ENCODE data around the gene LTC4S. TPM values are rescaled to one million over a fixed set of nuclear protein-coding genes. Genes with fewer than 3 reads are reported as not detected.

The LTC4S gene
- total and polyA plus RNA-seq, 2 experiments from 2014 or later, result 1.6 to 3.7 TPM

DNA sequence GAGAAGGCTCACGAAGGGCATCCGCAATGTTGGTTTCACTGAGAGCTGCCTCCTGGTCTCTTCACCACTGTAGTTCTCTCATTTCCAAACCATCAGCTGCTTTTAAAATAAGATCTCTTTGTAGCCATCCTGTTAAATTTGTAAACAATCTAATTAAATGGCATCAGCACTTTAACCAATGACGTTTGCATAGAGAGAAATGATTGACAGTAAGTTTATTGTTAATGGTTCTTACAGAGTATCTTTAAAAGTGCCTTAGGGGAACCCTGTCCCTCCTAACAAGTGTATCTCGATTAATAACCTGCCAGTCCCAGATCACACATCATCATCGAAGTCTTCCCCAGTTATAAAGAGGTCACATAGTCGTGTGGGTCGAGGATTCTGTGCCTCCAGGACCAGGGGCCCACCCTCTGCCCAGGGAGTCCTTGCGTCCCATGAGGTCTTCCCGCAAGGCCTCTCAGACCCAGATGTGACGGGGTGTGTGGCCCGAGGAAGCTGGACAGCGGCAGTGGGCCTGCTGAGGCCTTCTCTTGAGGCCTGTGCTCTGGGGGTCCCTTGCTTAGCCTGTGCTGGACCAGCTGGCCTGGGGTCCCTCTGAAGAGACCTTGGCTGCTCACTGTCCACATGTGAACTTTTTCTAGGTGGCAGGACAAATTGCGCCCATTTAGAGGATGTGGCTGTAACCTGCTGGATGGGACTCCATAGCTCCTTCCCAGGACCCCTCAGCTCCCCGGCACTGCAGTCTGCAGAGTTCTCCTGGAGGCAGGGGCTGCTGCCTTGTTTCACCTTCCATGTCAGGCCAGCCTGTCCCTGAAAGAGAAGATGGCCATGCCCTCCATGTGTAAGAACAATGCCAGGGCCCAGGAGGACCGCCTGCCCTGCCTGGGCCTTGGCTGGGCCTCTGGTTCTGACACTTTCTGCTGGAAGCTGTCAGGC, 43.6 kb downstream of the LTC4S start:
- in situ Hi-C loops (cut with MboI), result no loop called here
- Histone ChIP-seq H4K20me1 (ENCODE audit: insufficient read depth) (no peaks in the 10 kb centered on the region), H3K9me2 (ENCODE audit: insufficient read depth) (no peaks in the 10 kb centered on the region), H3K4me1 (ENCODE audit: insufficient read depth) (no peaks in the 10 kb centered on the region), H3K9me3 (ENCODE audit: low read depth) (no peaks in the 10 kb centered on the region), H3K27ac (0 out of 2 replicates have a peak overlapping the region, but pooled peaks have one; percentile 24), H3K36me3 (ENCODE audit: low read depth) (peaks cover 42% of the 10 kb centered on the region), H2AFZ (no peak overlapping the region), H3K79me2 (ENCODE audit: insufficient read depth) (0 out of 2 replicates have a peak, but pooled peaks cover 9% of the 10 kb centered on the region), H3K27me3 (replicated peaks; ENCODE audit: insufficient read depth) (no peaks in the 10 kb centered on the region), H3K4me2 (ENCODE audit: unreplicated experiment) (no peak overlapping the region), H3K4me3 (no peak overlapping the region), H3F3A (ENCODE audit: insufficient read depth) (peaks cover 32% of the 10 kb centered on the region), H3K9ac (no peak overlapping the region)
- TF ChIP-seq EZH2phosphoT487 (IDR thresholded peaks at IDR 0.05; ENCODE audit: insufficient read depth, low read depth), result no peak
- no peak for TF ChIP-seq EZH2 (IDR thresholded peaks at IDR 0.05; ENCODE audit: insufficient read depth, poor library complexity, severe bottlenecking)
- DNase-seq, result no peak
- WGBS, 2 experiments (ENCODE audit: low coverage in 1 of 2, low lambda C conversion rate in 2 of 2, missing lambda C conversion rate in 2 of 2), result 85% methylated on average over 15 of the region's 15 CpGs

DNA sequence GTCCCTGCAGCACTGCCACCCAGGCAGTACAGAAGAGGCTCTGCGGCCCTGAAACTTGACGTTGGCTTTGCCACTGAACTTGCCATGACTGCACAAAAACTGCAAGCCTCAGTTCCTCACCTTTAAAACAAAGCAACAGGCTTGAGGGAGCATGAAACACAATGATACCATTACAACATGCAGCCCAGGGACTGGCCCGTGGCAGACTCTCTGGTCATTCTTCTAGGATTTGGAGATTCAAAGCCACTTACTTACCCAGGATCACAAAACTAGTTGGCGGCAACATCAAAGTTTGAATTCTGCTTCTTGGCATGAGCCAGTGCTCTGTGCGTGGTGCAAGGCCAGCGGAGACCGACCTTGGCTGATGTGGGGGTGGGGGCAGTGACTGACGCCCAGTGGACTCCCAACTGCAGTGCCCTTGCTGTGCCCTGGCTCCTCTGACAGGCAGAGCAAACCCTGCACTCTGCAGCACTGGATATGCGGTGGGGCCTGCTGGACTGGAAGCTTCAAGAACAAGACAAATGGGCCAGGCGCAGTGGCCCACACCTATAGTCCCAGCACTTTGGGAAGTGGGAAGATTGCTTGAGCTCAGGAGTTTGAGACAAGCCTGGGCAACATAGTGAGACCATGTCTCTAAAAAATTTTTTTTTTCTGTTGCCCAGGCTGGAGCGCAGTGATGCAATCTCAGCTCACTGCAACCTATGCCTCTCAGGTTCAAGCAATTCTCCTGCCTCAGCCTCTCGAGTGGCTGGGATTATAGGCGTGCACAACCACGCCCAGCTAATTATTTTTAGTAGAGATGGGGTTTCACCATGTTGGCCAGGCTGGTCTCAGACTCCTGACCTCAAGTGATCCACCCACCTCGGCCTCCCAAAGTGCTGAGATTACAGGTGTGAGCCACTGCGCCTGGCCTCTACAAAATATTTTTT, 45.8 kb downstream of the LTC4S start:
- 85 to 86% methylated on average over 16 of the region's 16 CpGs for whole genome bisulfite sequencing, 2 experiments (ENCODE audit: low coverage in 1 of 2, low lambda C conversion rate in 2 of 2, missing lambda C conversion rate in 2 of 2)
- Histone ChIP-seq H3K79me2 (ENCODE audit: insufficient read depth) (no peaks in the 10 kb centered on the region), H4K20me1 (ENCODE audit: insufficient read depth) (no peaks in the 10 kb centered on the region), H3K4me2 (ENCODE audit: unreplicated experiment) (no peak overlapping the region), H3K4me1 (ENCODE audit: insufficient read depth) (no peaks in the 10 kb centered on the region), H3F3A (ENCODE audit: insufficient read depth) (peaks cover 25% of the 10 kb centered on the region), H2AFZ (no peak overlapping the region), H3K9me3 (ENCODE audit: low read depth) (no peaks in the 10 kb centered on the region), H3K27me3 (replicated peaks; ENCODE audit: insufficient read depth) (no peaks in the 10 kb centered on the region), H3K4me3 (no peak overlapping the region), H3K9ac (no peak overlapping the region), H3K9me2 (ENCODE audit: insufficient read depth) (no peaks in the 10 kb centered on the region), H3K27ac (no peak overlapping the region), H3K36me3 (ENCODE audit: low read depth) (peaks cover 25% of the 10 kb centered on the region)
- TF ChIP-seq EZH2 (IDR thresholded peaks at IDR 0.05; ENCODE audit: insufficient read depth, poor library complexity, severe bottlenecking), result no peak
- no peak for TF ChIP-seq EZH2phosphoT487 (IDR thresholded peaks at IDR 0.05; ENCODE audit: insufficient read depth, low read depth)
- in situ Hi-C loops (cut with MboI), result no loop called here
- DNase-seq, result no peak

DNA sequence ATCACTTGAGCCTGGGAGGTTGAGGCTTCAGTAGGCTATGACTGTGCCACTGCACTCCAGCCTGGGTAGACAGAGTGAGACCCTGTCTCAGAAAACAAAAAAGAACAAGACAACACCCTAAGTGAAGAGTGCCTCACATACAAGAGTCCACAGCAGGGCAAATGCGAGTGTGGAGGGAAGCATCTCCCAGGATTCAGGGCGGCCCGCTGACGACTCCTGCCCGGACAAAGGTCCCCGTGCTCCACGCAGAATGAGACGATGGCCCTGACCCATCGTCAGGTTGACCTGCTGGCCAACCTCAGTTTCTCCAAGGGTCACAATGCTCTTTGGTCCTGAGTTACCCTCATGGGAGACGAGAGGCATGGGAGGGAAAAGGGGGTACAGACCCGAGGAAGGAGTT, 46.5 kb downstream of the LTC4S start:
- H3K27me3 ChIP-seq (replicated peaks; ENCODE audit: insufficient read depth), result no peaks in the 10 kb centered on the region
- H3K9me2 ChIP-seq (ENCODE audit: insufficient read depth), result no peaks in the 10 kb centered on the region
- no peak overlapping the region for H2AFZ ChIP-seq
- H3K79me2 ChIP-seq (ENCODE audit: insufficient read depth), result no peaks in the 10 kb centered on the region
- H3K4me1 ChIP-seq (ENCODE audit: insufficient read depth), result no peaks in the 10 kb centered on the region
- peaks cover 28% of the 10 kb centered on the region for H3K36me3 ChIP-seq (ENCODE audit: low read depth)
- no peak overlapping the region for H3K27ac ChIP-seq
- H3F3A ChIP-seq (ENCODE audit: insufficient read depth), result peaks cover 25% of the 10 kb centered on the region
- H3K4me2 ChIP-seq (ENCODE audit: unreplicated experiment), result no peak overlapping the region
- H3K4me3 ChIP-seq, result no peak overlapping the region
- 95% methylated on average over 11 of the region's 11 CpGs for WGBS, 2 experiments (ENCODE audit: low coverage in 1 of 2, low lambda C conversion rate in 2 of 2, missing lambda C conversion rate in 2 of 2)
- no peaks in the 10 kb centered on the region for H3K9me3 ChIP-seq (ENCODE audit: low read depth)
- TF ChIP-seq EZH2 (IDR thresholded peaks at IDR 0.05; ENCODE audit: insufficient read depth, poor library complexity, severe bottlenecking), result no peak
- TF ChIP-seq EZH2phosphoT487 (IDR thresholded peaks at IDR 0.05; ENCODE audit: insufficient read depth, low read depth), result no peak
- in situ Hi-C loops (cut with MboI), result no loop called here
- H3K9ac ChIP-seq, result no peak overlapping the region
- no peak for DNase-seq
- H4K20me1 ChIP-seq (ENCODE audit: insufficient read depth), result no peaks in the 10 kb centered on the region

DNA sequence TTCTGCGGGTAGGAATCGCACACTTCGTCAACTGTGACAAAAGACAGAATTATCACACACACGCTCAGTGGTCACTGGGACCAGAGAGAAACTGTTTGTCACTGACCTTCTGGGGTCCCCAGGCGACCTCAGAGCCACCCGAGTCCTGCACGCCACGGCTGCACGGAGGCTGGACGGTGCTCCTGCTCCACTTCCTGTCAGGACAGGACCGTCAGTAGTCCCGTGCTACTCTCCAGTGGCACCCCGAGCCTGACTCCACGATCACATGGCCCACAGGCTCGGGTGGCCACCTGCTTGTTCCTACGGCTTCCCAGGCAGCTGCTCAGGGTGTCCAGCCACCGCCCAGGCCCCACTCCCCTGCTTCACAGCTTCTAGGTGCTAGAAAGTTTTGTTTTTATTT, 47.0 kb downstream of the LTC4S start:
- in situ Hi-C loops (cut with MboI), result no loop called here
- Histone ChIP-seq H3K4me3 (no peak overlapping the region), H3K27me3 (replicated peaks; ENCODE audit: insufficient read depth) (no peaks in the 10 kb centered on the region), H3K4me2 (ENCODE audit: unreplicated experiment) (no peak overlapping the region), H2AFZ (no peak overlapping the region), H3K36me3 (ENCODE audit: low read depth) (peaks cover 31% of the 10 kb centered on the region), H3K79me2 (ENCODE audit: insufficient read depth) (no peaks in the 10 kb centered on the region), H3F3A (ENCODE audit: insufficient read depth) (peaks cover 23% of the 10 kb centered on the region), H3K4me1 (ENCODE audit: insufficient read depth) (no peaks in the 10 kb centered on the region), H3K9me2 (ENCODE audit: insufficient read depth) (no peaks in the 10 kb centered on the region), H3K9me3 (ENCODE audit: low read depth) (no peaks in the 10 kb centered on the region), H3K9ac (no peak overlapping the region), H3K27ac (no peak overlapping the region), H4K20me1 (ENCODE audit: insufficient read depth) (no peaks in the 10 kb centered on the region)
- no peak for DNase-seq
- TF ChIP-seq EZH2phosphoT487 (IDR thresholded peaks at IDR 0.05; ENCODE audit: insufficient read depth, low read depth), result no peak
- TF ChIP-seq EZH2 (IDR thresholded peaks at IDR 0.05; ENCODE audit: insufficient read depth, poor library complexity, severe bottlenecking), result no peak
- 87 to 92% methylated on average over 17 of the region's 17 CpGs for WGBS, 2 experiments (ENCODE audit: low coverage in 1 of 2, low lambda C conversion rate in 2 of 2, missing lambda C conversion rate in 2 of 2)

Measured in GM23248 (cell line).